ENCODE results near the gene MAD1L1.

Gene MAD1L1

DNA sequence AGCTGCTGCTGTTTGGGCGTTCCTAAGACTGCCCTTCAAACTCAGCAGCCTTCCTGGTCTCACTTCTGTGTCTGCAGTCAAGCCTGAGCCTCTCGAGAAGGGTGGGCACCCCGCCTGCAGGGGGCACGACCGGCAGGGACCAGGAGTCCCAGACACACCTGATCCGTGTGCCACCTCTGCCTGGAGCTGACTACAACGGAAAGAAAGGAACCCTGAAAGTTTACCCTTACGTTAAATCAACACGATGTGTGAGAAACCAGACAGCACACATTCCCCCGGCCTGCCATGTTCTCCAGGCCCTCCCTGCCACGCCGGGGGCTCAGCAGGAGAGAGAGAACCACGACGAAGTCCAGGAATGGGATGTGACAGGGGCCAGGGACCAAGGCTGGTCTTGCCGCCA lies 5.0 kb downstream of the MAD1L1 start:
- Histone ChIP-seq H3K79me2 (ENCODE audit: control insufficient read depth, low read length) (peaks cover 90% of the 10 kb centered on the region), H3K4me3 (ENCODE audit: low read length) (no peak overlapping the region), H3K4me2 (ENCODE audit: low read length) (no peak overlapping the region), H3K27me3 (ENCODE audit: control insufficient read depth, low read length) (no peaks in the 10 kb centered on the region), H3K27ac (ENCODE audit: low read depth, low read length) (no peak overlapping the region), H3K9me2 (replicated peaks; ENCODE audit: control insufficient read depth, low read length) (no peaks in the 10 kb centered on the region), H3K9me3 (ENCODE audit: control insufficient read depth, insufficient read depth, low read length) (no peaks in the 10 kb centered on the region), H3K4me1 (ENCODE audit: control insufficient read depth, low read length) (peaks cover 11% of the 10 kb centered on the region), H3F3A (ENCODE audit: control insufficient read depth, insufficient read depth) (no peaks in the 10 kb centered on the region), H3K36me3 (ENCODE audit: control insufficient read depth, low read length) (peaks cover 81% of the 10 kb centered on the region), H4K20me1 (ENCODE audit: control insufficient read depth, insufficient read depth, low read depth, low read length) (peaks cover 24% of the 10 kb centered on the region)
- TF ChIP-seq, protein P1, sequence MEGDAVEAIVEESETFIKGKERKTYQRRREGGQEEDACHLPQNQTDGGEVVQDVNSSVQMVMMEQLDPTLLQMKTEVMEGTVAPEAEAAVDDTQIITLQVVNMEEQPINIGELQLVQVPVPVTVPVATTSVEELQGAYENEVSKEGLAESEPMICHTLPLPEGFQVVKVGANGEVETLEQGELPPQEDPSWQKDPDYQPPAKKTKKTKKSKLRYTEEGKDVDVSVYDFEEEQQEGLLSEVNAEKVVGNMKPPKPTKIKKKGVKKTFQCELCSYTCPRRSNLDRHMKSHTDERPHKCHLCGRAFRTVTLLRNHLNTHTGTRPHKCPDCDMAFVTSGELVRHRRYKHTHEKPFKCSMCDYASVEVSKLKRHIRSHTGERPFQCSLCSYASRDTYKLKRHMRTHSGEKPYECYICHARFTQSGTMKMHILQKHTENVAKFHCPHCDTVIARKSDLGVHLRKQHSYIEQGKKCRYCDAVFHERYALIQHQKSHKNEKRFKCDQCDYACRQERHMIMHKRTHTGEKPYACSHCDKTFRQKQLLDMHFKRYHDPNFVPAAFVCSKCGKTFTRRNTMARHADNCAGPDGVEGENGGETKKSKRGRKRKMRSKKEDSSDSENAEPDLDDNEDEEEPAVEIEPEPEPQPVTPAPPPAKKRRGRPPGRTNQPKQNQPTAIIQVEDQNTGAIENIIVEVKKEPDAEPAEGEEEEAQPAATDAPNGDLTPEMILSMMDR (IDR thresholded peaks at IDR 0.05; ENCODE audit: low read depth, low read length, poor library complexity, severe bottlenecking), result no peak
- TF ChIP-seq EZH2phosphoT487 (IDR thresholded peaks at IDR 0.05; ENCODE audit: borderline replicate concordance, low read length), result no peak

DNA sequence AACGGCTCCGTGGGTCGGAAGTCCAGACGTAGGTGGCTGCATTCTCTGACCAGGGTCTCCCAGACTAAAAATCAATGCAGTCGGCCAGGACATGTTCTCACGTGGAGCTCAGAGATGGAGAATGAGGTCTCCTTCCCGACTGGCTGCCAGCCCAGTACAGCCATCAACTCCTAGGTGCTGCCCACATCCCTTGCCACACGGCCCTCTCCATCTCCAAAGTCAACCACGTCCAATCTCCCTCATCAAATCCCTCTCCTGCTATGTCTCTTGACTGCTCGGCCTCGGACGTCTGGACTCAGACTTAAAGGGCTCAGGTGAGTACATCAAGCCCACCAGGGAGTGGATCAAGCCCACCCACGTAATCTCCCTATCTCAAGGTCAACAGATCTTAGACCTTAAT lies 6.9 kb downstream of the MAD1L1 start:
- Histone ChIP-seq H3K4me1 (ENCODE audit: control insufficient read depth, low read length) (peaks cover 3% of the 10 kb centered on the region), H3K27ac (ENCODE audit: low read depth, low read length) (no peak overlapping the region), H4K20me1 (ENCODE audit: control insufficient read depth, insufficient read depth, low read depth, low read length) (peaks cover 17% of the 10 kb centered on the region), H3K4me2 (ENCODE audit: low read length) (no peak overlapping the region), H3K4me3 (ENCODE audit: low read length) (no peak overlapping the region), H3F3A (ENCODE audit: control insufficient read depth, insufficient read depth) (no peaks in the 10 kb centered on the region), H3K36me3 (ENCODE audit: control insufficient read depth, low read length) (peaks cover 93% of the 10 kb centered on the region), H3K9me2 (replicated peaks; ENCODE audit: control insufficient read depth, low read length) (no peaks in the 10 kb centered on the region), H3K9me3 (ENCODE audit: control insufficient read depth, insufficient read depth, low read length) (no peaks in the 10 kb centered on the region), H3K79me2 (ENCODE audit: control insufficient read depth, low read length) (peaks cover 80% of the 10 kb centered on the region), H3K27me3 (ENCODE audit: control insufficient read depth, low read length) (no peaks in the 10 kb centered on the region)
- TF ChIP-seq, protein P1 (IDR thresholded peaks at IDR 0.05; ENCODE audit: low read depth, low read length, poor library complexity, severe bottlenecking), result no peak
- no peak for TF ChIP-seq EZH2phosphoT487 (IDR thresholded peaks at IDR 0.05; ENCODE audit: borderline replicate concordance, low read length)

DNA sequence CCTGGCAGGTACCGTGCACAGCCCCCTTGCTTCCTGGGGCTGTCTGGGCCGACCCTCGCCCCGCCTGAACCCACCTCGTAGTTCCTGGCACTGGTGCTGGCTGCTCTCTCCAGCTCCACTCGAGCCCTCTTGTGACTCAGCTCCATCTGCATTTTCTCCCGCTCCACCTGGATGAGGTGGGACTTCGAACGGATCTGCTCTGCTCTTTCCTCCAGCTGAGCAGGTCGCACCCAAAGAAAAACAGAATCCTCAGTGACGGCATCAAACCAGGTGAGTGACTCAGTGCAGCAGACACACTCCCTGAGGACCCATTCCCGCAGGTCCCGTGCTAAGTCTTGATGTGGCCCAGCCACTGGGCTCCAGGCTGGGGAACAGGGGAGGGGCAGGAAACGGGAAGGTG lies 7.4 kb downstream of the MAD1L1 start:
- Histone ChIP-seq H3K79me2 (ENCODE audit: control insufficient read depth, low read length) (peaks cover 80% of the 10 kb centered on the region), H3K4me2 (ENCODE audit: low read length) (no peak overlapping the region), H3K27ac (ENCODE audit: low read depth, low read length) (no peak overlapping the region), H3K4me1 (ENCODE audit: control insufficient read depth, low read length) (no peaks in the 10 kb centered on the region), H4K20me1 (ENCODE audit: control insufficient read depth, insufficient read depth, low read depth, low read length) (peaks cover 12% of the 10 kb centered on the region), H3K9me3 (ENCODE audit: control insufficient read depth, insufficient read depth, low read length) (no peaks in the 10 kb centered on the region), H3F3A (ENCODE audit: control insufficient read depth, insufficient read depth) (no peaks in the 10 kb centered on the region), H3K36me3 (ENCODE audit: control insufficient read depth, low read length) (peaks cover 93% of the 10 kb centered on the region), H3K4me3 (ENCODE audit: low read length) (no peak overlapping the region), H3K27me3 (ENCODE audit: control insufficient read depth, low read length) (no peaks in the 10 kb centered on the region), H3K9me2 (replicated peaks; ENCODE audit: control insufficient read depth, low read length) (no peaks in the 10 kb centered on the region)
- TF ChIP-seq, protein P1 (IDR thresholded peaks at IDR 0.05; ENCODE audit: low read depth, low read length, poor library complexity, severe bottlenecking), result no peak
- no peak for TF ChIP-seq EZH2phosphoT487 (IDR thresholded peaks at IDR 0.05; ENCODE audit: borderline replicate concordance, low read length)

DNA sequence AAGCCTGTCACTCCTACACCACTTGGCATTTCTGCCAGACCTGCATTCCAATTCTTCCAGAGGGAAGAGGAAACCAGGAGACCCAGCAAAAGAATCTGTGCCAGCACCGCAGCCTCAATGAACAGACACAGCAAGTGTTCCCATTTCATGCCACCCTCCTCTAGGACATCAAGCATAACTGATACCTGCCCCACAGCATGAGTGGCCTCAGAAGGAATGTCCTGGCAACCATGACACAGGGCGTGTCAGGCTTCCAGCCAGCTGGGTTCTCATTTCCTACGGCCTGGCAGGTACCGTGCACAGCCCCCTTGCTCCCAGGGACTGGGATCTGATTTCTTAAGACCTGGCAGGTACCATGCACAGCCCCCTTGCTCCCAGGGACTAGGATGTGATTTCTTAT lies 7.8 kb downstream of the MAD1L1 start:
- H3F3A ChIP-seq (ENCODE audit: control insufficient read depth, insufficient read depth), result no peaks in the 10 kb centered on the region

More for the DNA sequence above, 7.8 kb downstream of the MAD1L1 start:
- Histone ChIP-seq H3K4me3 (ENCODE audit: low read length) (no peak overlapping the region), H3K36me3 (ENCODE audit: control insufficient read depth, low read length) (peaks cover 93% of the 10 kb centered on the region), H3K79me2 (ENCODE audit: control insufficient read depth, low read length) (peaks cover 80% of the 10 kb centered on the region), H3K27me3 (ENCODE audit: control insufficient read depth, low read length) (no peaks in the 10 kb centered on the region), H3K4me2 (ENCODE audit: low read length) (no peak overlapping the region), H4K20me1 (ENCODE audit: control insufficient read depth, insufficient read depth, low read depth, low read length) (peaks cover 8% of the 10 kb centered on the region), H3K4me1 (ENCODE audit: control insufficient read depth, low read length) (no peaks in the 10 kb centered on the region), H3K27ac (ENCODE audit: low read depth, low read length) (no peak overlapping the region), H3K9me3 (ENCODE audit: control insufficient read depth, insufficient read depth, low read length) (no peaks in the 10 kb centered on the region), H3K9me2 (replicated peaks; ENCODE audit: control insufficient read depth, low read length) (no peaks in the 10 kb centered on the region)
- TF ChIP-seq, protein P1 (IDR thresholded peaks at IDR 0.05; ENCODE audit: low read depth, low read length, poor library complexity, severe bottlenecking), result no peak
- TF ChIP-seq EZH2phosphoT487 (IDR thresholded peaks at IDR 0.05; ENCODE audit: borderline replicate concordance, low read length), result no peak
